NB4 (cell line): Measurements from ENCODE around the gene ANKRD61.
"Not testable (repeated sequence)": the region's sequence is repeated elsewhere in the genome, so short reads cannot be mapped to it uniquely, and the experiment has no call there.

Experiments used
- DNase-seq: peaks from one replicate; pipeline ENCODE4 v3.0.0; 2010; ENCODE audit warnings: low read depth
- H3K4me3 ChIP-seq: one replicate; pipeline ENCODE4 v1.5.1; 2011; ENCODE audit warnings: mild to moderate bottlenecking, low read depth, low read length, moderate library complexity
- CTCF ChIP-seq: IDR thresholded peaks from one replicate; pipeline ENCODE4 v1.5.1; 2012; ENCODE audit warnings: low read depth, low read length
- MAX ChIP-seq: IDR thresholded peaks from 2 replicates; pipeline ENCODE4 v1.6.1; 2011; ENCODE audit warnings: low read depth, low read length
- MYC ChIP-seq: IDR thresholded peaks from 2 replicates; pipeline ENCODE4 v1.6.1; 2011; ENCODE audit warnings: low read depth, low read length
- POLR2A ChIP-seq: IDR thresholded peaks from 2 replicates; pipeline ENCODE4 v1.6.1; 2011; ENCODE audit warnings: mild to moderate bottlenecking; ENCODE audit not compliant: insufficient read length; ENCODE audit errors: extremely low read depth

Gene ANKRD61

GRCh38 chr7:6074612-6075380, 43.6 kb downstream of the ANKRD61 start:
- TF ChIP-seq MAX (no peak), MYC (no peak), POLR2A (no peak), CTCF (no peak)
- no peak overlapping the region for H3K4me3 ChIP-seq
- DNase-seq, result peak; percentile 81

GRCh38 chr7:6078548-6078947, 47.4 kb downstream of the ANKRD61 start:
- no peak overlapping the region for H3K4me3 ChIP-seq
- DNase-seq, result peak; percentile 33
- TF ChIP-seq MYC, result no peak
- no peak for TF ChIP-seq MAX
- TF ChIP-seq POLR2A, result no peak
- no peak for TF ChIP-seq CTCF

GRCh38 chr7:6083047-6083446, 51.9 kb downstream of the ANKRD61 start:
- DNase-seq, H3K4me3 ChIP-seq: not testable (repeated sequence)
